HG03025 (cell line): ENCODE measurements around the gene ANKFY1.
"Not testable (repeated sequence)": the region's sequence is repeated elsewhere in the genome, so short reads cannot be mapped to it uniquely, and the experiment has no call there.

Experiments
- ATAC-seq: cut with Tn5 transposase; IDR thresholded peaks from one replicate; pipeline ENCODE4 v1.9.1; 2021; ENCODE audit warnings: mild to moderate bottlenecking, moderate library complexity; ENCODE audit not compliant: unreplicated experiment, low FRiP score

ANKFY1 gene

DNA sequence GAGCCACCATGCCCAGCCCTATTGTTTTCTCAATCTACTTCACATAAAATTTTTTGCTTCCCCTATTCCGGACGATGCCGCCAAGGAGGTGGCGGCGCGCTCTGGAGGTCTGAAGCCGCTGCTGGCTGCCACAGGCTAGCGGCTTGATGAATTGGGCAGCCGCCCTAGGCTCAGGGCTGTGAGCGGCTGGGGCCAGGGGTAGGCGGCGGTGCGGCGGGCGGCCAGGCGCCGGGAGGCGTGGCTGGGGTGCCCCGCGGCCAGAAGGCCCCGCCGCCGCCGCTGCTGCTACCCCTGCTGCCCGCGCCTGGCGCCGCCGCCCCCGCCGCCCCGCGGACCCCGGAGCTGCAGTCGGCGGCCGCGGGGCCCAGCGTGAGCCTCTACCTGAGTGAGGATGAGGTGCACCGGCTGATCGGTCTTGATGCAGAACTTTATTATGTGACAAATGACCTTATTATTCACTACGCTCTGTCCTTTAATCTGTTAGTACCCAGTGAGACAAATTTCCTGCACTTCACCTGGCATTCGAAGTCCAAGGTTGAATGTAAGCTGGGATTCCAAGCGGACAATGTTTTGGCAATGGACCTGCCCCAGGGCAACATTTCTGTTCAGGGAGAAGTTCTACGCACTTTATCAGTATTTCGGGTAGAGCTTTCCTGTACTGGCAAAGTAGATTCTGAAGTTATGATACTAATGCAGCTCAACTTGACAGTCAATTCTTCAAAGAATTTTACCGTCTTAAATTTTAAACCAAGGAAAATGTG is 41.7 kb downstream of the ANKFY1 start:
- ATAC-seq, result no peak

DNA sequence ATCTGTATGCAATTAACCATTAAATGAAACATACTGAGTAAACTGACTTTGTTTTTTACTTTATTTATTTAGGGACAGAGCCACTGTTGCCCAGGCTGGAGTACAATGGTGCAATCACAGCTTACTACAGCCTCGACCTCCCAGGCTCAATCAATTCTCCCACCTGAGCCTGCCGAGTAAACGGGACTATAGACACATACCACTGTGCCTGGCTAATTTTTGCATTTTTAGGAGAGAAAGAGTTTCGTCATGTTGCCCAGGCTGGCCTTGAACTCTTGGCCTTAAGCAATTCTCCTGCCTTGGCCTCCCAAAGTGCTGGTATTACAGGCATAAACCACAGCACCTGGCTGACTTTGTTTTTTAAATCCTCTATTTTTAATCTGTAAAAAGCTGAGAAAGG is 42.6 kb downstream of the ANKFY1 start:
- ATAC-seq, result no peak

DNA sequence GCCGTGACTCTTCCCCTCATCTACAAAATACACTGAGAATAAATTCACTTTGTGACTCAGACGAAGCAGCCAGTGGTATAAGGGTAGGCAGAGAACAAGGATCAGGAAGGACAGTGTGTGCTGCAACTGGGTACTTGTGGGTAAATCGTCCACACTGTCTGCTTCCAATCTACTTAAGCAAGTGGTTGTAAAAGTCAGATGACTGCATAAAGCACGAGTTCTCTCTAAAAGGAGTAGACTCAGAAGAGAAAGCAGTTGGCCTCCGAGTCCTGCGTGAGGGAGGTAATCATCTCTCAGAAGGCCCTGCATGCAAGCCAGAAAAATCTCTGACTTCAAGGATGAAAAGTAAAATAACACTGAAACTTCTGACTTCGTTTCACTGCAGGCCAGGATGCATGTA is 43.1 kb downstream of the ANKFY1 start:
- no peak for ATAC-seq

DNA sequence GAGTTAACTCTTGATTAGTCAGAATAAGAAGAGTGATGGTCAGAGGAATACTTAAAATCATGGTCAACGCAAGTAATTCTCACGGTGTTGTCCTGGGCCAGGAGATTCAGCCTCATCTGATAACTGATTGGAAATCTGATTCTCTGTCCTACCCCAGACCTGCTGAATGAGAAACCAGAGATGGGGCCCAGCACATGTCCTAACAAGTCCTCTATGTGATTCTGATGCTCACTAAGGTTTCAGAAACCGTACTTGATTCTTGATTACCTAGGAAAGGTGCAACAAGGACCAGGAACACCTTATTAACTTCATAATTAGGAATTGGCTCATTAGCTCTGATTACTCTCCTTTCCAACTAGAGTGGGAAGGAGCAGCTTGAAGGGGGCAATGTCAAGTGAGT is 44.5 kb downstream of the ANKFY1 start:
- ATAC-seq, result no peak

DNA sequence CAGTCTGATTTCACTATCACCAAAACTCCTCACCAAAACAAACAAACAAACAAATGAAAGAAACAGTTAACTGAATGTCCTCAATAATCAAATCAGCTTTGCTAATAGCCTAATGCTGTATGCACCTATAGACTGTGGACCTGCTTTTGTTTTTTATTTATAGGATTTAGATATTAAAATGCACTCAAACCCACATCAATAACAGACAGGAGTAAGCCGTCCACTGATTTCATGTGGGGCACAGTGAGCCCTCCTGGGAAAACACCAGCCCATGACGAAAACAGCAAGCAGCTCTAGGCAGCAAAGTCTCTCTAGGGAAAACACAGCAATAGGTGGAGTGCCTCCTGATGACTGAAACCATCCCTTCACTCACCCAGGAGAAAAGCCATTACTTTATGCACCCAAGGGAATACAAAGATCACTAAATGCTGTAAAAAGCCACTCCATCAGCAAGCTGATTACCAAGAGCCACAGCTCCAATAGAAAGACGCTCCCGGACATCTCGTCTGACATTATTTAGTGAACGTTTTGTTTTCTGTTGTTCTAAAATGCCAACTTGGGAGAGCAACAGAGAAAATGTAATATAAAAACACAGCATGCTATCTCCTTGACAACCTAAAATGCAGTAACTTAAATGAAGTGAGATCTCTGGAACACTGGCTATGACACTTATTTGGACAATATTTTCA is 47.8 kb downstream of the ANKFY1 start:
- ATAC-seq, result no peak

DNA sequence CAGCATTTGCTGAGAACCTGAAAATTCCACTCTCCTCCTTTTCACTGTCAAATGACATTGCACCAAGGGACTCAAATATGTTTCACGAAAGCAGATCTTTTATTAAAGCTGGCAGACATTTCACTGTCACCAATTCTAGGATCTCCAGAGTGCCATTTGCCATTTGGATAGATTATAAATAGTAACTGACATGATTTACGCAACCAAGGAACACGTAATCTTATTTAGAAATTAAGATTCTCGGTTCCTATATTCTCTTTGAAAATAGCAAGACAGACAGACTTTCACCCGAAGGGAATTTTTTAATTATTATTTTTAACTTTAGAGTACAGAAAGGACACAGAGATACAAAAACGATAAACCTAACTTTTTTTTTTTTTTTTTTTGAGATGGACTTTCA is 49.6 kb downstream of the ANKFY1 start:
- ATAC-seq, result no peak

DNA sequence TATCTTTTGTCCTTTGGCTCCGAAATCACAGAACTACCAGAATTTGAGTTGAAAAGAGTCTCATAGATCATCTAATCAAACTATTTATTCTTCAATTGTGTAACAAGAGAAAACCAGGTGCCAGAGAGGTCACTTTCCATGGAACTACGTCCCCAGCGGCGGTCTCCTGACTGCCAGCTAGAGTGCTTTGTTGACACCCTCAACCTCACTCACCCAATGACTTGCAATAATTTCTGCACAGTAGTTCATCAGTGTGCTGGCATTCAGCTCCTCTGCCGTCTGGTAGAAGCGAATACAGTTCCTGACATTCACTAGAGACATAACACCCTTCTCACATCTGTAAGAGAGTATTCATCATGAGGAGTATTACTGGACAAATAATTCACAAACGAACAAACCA is 54.2 kb downstream of the ANKFY1 start:
- no peak for ATAC-seq

DNA sequence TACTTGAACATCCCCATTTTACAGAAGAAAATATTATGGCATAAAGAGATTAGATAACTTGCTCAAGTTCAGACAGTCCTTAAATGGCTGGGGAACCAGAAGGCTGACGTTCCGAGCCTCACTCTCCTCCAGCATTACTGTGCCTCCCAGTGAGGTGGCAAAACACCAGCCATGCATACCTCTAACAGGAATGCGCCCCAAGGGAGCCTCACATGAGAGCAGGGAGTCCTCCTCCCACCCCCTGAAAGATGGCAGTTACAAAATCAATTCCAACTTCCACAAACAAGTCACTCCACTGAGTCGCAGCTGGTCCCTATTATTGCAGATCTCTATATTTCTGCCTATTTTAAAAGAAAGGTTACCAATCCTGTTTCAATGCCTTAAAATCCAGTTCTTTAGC is 55.5 kb downstream of the ANKFY1 start:
- ATAC-seq, result no peak

DNA sequence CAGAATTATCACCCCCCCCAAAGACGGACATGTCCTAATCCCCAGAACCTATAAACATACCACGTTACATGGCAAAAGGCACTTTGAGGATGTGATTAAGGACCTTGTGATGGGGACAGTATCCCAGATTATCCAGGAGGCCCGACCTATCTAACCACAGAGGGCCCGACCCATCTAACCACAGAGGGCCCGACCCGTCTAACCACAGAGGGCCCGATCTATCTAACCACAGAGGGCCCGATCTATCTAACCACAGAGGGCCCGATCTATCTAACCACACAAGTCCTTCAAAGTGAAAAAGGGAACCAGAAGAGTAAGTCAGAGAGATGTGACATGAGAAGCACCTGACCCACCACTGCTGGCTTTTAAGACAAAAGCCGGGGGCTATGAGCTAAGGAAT is 56.8 kb downstream of the ANKFY1 start:
- ATAC-seq, result no peak

DNA sequence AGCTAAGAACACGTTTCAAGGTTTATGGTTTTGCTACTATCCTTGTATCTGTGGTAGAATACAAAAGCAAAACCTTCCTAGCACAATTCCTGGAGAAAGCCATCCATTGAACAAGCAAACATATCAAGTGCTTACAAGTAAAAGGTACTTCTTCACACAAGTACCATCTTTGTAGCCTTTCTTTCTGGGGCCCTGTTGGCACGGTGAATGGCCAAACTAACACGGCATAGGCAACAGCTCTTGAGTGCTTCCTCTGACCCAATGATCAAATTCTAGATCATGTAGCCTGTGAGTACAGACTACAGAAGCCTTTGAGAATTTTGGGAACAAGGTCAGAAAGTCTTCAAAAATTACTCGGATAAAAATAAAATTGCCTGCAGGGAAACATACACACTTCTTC is 57.9 kb downstream of the ANKFY1 start:
- ATAC-seq, result no peak

DNA sequence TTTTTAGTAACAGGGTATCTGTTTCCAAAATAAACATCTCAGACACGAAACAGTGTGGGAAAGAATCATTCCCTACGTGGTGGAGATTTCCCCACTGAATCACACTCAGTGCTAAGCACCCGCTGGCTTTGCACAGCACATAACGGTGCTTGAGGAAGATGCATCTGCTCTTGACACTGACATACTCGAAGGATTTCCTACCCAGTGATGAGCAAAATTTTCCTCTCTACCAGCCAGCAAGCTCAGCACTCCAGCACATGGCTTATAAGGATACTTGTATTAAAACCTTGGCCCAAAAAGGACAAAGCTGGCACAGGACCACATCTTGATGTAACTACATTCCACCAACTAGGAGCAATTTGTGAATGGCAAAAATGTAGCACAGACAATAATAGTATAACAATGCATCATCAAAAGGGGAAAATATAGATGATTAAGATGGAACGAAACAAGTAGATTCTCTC is 59.0 kb downstream of the ANKFY1 start:
- ATAC-seq, result no peak

DNA sequence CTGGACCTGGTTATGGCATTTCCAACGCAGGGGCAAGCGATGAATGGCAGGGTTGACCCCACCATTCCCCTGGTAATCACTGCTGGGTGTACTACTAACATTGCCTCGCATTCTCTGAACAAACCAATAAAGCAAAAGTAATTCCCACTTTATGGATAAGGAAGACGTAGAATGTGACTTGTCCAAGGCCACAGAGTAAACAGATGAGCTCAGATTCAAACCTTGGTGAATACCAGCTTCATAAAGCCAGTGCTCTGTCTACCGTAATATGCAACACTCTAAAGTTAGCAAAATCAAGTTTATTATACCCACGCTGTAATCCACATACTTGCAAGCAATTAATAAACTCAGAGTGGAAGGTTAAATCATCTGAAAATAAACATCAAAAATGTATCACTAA is 59.6 kb downstream of the ANKFY1 start:
- ATAC-seq, result no peak

DNA sequence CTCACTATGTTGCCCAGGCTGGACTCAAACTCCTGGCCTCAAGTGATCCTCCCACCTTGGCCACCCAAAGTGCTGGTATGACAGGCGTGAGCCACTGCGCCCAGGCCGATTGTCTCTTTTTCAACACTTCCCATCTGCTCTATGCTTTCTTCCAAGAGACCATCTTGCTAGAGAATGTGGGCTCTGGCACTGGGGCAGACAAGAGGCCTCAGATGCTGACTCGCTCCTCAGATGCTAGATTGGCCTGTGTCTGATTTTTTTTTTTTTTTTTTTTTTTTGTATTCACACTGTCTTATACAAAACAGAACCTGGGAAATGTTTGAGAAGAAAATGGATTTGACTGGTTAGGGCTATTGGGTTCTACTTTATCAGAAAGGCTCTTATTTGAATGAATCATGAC is 62.6 kb downstream of the ANKFY1 start:
- ATAC-seq, result no peak

DNA sequence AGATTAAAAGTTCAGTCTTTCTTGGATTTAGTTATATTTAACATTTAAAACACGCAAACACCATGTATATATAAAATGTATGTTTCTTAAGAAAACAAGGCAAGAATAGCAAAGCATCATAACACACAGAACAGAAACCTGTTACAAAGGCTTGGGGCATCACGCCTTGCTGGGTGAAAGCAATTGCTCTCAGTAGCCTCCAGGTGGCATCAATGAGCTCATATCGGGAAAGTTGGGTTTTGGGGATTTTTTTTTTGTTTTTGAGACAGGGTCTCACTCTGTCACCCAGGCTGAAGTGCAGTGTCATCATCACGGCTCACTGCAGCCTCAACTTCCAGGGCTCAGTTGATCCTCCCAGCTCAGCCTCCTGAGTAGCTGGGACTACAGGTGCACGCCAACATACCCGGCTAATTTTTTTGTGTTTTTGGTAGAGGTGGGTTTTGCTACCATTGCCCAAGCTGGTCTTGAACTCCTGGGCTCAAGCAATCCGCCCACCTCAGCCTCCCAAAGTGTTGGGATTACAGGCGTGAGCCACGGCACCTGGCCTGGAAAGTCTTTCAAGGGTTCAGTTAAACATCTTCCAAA is 63.9 kb downstream of the ANKFY1 start:
- no peak for ATAC-seq

DNA sequence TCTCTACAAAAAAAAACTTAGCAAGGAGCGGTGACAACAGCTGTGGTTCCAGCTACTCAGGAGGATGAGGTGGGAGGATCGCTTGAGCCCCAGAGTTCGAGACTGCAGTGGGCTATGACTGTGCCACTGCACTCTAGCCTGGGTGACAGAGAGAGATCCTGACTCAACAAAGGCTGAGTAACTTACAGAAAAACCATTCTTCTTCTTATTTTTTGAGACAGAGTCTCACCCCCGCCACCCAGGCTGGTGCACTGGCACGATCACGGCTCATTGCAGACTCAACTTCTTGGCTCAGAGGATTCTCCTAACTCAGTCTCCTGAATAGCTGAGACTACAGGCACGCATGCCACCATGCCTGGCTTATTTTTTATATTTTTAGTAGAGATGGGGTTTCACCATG is 64.8 kb downstream of the ANKFY1 start:
- no peak for ATAC-seq

DNA sequence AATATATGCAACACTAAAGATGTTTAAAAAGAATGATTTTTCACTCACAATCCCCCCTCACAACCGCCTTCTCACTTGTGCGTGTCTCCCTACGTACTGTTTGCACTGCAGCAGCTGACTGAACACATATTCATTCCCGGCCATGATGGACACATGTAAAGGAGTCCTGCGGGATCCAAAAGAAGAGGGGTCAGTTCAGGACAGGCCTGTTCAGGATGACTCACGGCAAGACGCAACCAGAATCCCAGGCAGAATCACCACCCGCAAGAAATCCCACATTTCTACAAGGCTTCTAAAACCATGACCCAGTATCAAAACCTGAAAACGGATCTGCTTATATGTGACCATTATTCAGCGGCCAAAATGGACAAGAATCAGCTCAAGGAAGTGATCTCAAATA is 68.5 kb downstream of the ANKFY1 start:
- ATAC-seq, result no peak

DNA sequence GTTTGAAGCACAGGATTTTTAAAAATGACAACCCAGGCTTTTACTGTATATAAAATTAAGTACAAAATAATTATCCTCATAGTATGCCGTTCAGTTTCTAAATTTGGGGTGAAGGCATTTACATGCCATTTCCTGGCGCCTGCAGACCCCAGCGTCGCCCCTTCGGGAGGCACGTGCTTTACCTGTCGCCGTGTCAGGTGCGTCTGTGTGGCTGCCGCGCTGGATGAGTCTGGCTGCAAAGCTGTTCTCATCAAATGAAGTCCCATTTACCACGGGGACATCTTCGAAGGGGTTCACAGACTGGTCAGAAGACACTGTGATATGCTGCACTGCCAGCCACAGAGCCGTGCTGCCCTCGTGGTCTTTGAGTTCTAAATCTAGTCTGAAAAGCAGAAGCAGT is 69.0 kb downstream of the ANKFY1 start:
- no peak for ATAC-seq

DNA sequence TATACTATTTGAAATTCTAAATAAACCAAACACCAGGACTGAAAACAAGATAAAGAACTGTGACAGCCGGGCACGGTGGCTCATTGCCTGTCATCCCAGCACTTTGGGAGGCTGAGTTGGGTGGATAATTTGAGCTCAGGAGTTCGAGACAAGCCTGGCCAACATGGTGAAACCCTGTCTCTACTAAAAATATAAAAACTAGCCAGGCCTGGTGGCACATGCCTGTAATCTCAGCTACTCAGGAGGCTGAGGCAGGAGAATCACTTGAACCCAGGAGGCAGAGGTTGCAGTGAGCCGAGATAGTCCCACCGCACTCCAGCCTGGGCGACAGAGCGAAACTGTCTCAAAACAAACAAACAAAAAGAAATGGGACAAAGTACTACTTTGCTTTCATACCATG is 73.0 kb downstream of the ANKFY1 start:
- not testable (repeated sequence) for ATAC-seq

DNA sequence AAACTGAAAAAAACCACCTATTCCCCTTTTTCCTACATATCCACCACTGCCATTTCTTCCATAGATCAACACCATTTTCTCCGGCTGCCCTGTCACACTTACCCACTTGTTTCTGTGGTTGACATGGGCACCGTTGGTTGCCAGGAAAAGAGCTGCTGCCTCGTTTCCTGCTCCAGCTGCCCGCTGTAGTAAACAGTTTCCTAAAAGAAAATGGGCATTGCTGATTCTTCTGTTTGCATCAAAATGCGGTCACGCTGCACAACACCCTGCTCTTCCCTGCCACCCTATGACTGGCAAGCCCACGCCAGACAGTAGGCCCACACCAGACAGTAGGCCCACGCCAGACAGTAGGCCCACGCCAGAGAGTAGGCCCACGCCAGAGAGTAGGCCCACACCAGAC is 74.5 kb downstream of the ANKFY1 start:
- no peak for ATAC-seq

DNA sequence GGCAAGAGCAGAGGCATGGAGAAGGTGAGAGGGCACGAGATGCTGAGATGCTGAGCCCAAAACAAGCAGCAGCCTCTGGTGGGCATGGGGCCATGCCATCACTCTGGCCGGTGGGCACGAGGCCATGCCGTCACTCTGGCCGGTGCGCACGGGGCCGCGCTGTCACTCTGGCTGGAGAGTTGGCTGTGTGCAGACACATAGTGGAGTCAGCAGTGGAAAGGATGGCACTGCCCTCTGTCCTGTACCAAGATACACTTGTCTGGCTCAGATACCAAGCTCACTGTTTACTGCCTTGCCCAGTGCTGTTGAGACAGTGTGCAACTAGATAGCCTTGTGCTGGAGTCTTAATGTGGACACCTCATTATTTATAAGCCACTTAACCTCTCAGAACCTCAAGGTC is 75.7 kb downstream of the ANKFY1 start:
- no peak for ATAC-seq

DNA sequence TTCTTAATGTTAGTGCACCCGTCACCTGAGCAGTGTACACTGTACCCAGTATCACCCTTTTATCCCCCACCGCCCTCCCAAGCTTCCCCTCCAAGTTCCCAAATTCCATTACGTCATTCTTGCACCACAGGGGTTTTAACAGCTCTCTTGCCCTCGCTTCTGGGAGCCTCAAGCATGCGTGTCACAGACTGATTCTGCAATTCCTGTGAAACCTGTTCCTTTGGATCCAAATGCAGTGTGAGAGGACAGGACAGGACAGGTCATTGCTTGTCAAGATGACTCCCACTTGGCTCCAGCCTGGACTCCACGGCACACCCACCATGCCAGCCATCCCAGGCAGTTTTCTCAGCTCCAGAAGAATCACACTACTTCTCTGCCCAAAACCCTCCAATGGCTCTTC is 76.7 kb downstream of the ANKFY1 start:
- ATAC-seq, result no peak

DNA sequence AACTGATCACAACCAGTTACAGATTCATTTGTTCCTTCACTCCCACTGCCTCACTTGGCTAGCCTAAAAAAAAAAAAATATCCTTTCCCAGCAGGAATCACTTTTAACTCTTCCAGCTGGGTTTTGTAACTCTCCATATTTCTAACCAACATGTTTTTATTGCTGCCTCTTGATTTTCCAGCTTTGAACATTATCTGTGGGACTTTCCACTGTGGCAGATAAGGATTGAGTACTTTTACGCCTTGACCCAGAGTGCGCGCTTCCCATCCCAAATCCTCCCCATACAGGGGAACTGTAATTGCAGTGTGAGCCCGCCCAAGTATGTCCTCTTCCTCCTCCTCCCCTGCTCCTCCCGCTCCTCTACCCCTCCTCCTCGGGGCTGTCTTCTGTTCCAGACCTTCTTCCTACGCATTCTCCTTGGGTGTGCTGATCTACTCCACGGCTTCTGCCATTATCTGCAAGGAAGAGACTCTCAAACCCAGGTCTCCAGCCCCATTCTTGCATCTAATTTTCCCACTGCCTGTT is 77.4 kb downstream of the ANKFY1 start:
- ATAC-seq, result no peak
